Fibroblast of peridontal ligament (primary cell): ENCODE measurements around the gene JAG2.

Source experiments
- DNase-seq: peaks from one replicate; pipeline ENCODE4 v3.0.0-alpha.2; 2010; ENCODE audit errors: extremely low read depth

JAG2 gene

GRCh38 chr14:105151084-105151837 lies 17.3 kb downstream of the JAG2 start:
- no peak for DNase-seq

GRCh38 chr14:105150368-105151083 lies 18.1 kb downstream of the JAG2 start:
- DNase-seq: no peak

GRCh38 chr14:105150026-105150367 lies 18.6 kb downstream of the JAG2 start:
- no peak for DNase-seq

GRCh38 chr14:105149146-105149781 lies 19.3 kb downstream of the JAG2 start:
- DNase-seq: no peak

GRCh38 chr14:105148604-105149145 lies 19.9 kb downstream of the JAG2 start:
- DNase-seq: no peak

GRCh38 chr14:105147671-105148603 lies 20.6 kb downstream of the JAG2 start:
- no peak for DNase-seq

GRCh38 chr14:105146976-105147635 lies 21.5 kb downstream of the JAG2 start:
- DNase-seq: no peak

- no peak for DNase-seq
Measured at GRCh38 chr14:105146181-105146975, 22.2 kb downstream of the JAG2 start.

GRCh38 chr14:105145381-105146180 lies 23.0 kb downstream of the JAG2 start:
- DNase-seq: no peak

- DNase-seq: no peak
Measured at GRCh38 chr14:105144666-105145380, 23.8 kb downstream of the JAG2 start.

GRCh38 chr14:105144026-105144665 lies 24.4 kb downstream of the JAG2 start:
- DNase-seq: no peak

- no peak for DNase-seq
Measured at GRCh38 chr14:105143451-105144025, 25.0 kb downstream of the JAG2 start.

GRCh38 chr14:105142651-105143450 lies 25.7 kb downstream of the JAG2 start:
- DNase-seq: no peak

GRCh38 chr14:105141486-105142281 lies 26.9 kb downstream of the JAG2 start:
- no peak for DNase-seq

- DNase-seq: no peak
Measured at GRCh38 chr14:105141026-105141425, 27.6 kb downstream of the JAG2 start.

- DNase-seq: no peak
Measured at GRCh38 chr14:105140581-105140980, 28.0 kb downstream of the JAG2 start.
